HL-60 (cell line): ENCODE data around the gene SLC16A12.
"Not testable (repeated sequence)": the region's sequence is repeated elsewhere in the genome, so short reads cannot be mapped to it uniquely, and the experiment has no call there.

Experiments
- DNase-seq, 2 experiments: peaks; one replicate each; pipeline ENCODE4 v3.0.0-alpha.2; 2010 to 2020; ENCODE audit warnings: low read depth in 1 of 2, low spot score in 1 of 2
- H3K27ac ChIP-seq: fragments of 250-450 bp; sonication (Bioruptor Pico); replicated peaks from 2 replicates; pipeline ENCODE4 v1.5.1; 2020; ENCODE audit warnings: mild to moderate bottlenecking, moderate library complexity
- H3K27me3 ChIP-seq: fragments of 250-450 bp; sonication (Bioruptor Pico); 2 replicates; pipeline ENCODE4 v1.5.1; 2021; ENCODE audit warnings: mild to moderate bottlenecking, moderate library complexity; ENCODE audit not compliant: insufficient read depth, poor library complexity, severe bottlenecking
- H3K4me3 ChIP-seq: replicated peaks from 2 replicates; pipeline ENCODE4 v1.5.1; 2011; ENCODE audit warnings: mild to moderate bottlenecking, control low read depth, low read length; ENCODE audit not compliant: insufficient read depth
- GABPA ChIP-seq: IDR thresholded peaks from 2 replicates; pipeline ENCODE4 v1.6.1; 2012; ENCODE audit warnings: low read depth
- POLR2AphosphoS5 ChIP-seq: IDR thresholded peaks from 2 replicates; pipeline ENCODE4 v1.6.1; 2012; ENCODE audit warnings: low read depth
- SPI1 ChIP-seq: IDR thresholded peaks from 2 replicates; pipeline ENCODE4 v1.6.1; 2012; ENCODE audit warnings: low read depth, mild to moderate bottlenecking, borderline replicate concordance
- TF ChIP-seq, protein P1 (sequence below): IDR thresholded peaks from 2 replicates; pipeline ENCODE4 v1.6.1; 2012; ENCODE audit warnings: low read depth; ENCODE audit not compliant: insufficient replicate concordance
- TF ChIP-seq, protein P2 (sequence below): IDR thresholded peaks from one replicate; pipeline ENCODE4 v1.5.1; 2011; ENCODE audit warnings: low read length, control low read depth, inconsistent platforms; ENCODE audit not compliant: insufficient read depth

Gene SLC16A12

DNA sequence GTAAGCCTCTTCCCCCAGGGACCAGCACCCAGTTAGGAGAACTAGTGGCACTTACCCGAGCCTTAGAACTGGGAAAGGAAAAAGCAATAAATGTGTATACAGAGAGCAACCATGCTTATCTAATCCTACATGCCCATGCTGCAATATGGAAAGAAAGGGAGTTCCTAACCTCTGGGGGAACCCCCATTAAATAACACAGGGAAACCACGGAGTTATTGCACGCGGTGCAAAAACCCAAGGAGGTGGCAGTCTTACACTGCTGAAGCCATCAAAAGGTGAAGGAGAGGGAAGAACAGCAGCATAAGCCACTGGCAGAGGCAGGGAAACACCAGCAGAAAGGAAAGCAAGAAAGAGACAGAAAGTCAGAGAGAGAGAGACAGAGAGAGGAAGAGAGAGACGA is 124.8 kb downstream of the SLC16A12 start:
- DNase-seq, result not testable (repeated sequence)

DNA sequence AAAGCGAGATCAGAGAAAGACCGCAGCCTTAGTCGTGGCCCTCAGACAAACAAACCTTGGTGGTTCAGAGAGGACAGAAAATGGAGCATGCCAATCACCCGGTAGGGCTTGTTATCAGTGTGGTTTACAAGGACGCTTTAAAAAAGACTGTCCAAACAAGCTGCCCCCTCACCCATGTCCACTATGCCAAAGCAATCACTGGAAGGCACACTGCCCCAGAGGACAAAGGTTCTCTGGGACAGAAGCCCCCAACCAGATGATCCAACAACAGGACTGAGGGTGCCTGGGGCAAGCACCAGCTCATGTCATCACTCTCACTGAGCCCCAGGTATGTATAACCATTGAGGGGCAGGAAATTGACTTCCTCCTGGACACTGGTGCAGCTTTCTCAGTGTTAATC is 126.1 kb downstream of the SLC16A12 start:
- H3K27ac ChIP-seq, H3K27me3 ChIP-seq, DNase-seq, H3K4me3 ChIP-seq: not testable (repeated sequence)

More for the DNA sequence above, 124.8 kb downstream of the SLC16A12 start:
- not testable (repeated sequence) for H3K27me3 ChIP-seq, H3K4me3 ChIP-seq, H3K27ac ChIP-seq

DNA sequence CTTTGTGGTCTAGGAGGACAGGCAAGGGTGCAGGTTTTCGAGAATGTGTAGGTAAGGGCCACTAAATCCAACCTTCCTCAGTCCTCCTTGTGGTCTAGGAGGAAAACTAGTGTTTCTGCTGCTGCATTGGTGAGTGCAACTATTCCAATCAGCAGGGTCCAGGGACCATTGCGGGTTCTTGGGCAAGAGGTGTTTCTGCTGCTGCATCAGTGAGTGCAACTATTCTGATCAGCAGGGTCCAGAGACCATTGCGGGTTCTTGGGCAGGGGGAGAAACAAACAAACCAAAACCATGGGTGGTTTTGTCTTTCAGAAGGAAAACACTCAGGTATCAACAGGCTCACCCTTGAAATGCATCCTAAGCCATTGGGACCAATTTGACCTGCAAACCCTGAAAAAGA is 127.6 kb downstream of the SLC16A12 start:
- H3K27me3 ChIP-seq, H3K27ac ChIP-seq, H3K4me3 ChIP-seq, DNase-seq: not testable (repeated sequence)

DNA sequence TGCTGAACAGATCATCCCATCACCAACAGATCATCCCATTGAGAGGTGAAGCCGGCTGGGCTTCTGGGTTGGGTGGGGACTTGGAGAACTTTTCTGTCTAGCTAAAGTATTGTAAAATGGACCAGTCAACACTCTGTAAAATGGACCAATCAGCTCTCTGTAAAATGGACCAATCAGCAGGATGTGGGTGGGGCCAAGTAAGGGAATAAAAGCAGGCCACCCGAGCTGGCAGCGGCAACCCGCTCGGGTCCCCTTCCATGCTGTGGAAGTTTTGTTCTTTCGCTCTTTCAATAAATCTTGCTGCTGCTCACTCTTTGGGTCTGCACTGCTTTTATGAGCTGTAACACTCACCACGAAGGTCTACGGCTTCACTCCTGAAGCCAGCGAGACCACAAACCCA is 129.2 kb downstream of the SLC16A12 start:
- DNase-seq, result not testable (repeated sequence)

DNA sequence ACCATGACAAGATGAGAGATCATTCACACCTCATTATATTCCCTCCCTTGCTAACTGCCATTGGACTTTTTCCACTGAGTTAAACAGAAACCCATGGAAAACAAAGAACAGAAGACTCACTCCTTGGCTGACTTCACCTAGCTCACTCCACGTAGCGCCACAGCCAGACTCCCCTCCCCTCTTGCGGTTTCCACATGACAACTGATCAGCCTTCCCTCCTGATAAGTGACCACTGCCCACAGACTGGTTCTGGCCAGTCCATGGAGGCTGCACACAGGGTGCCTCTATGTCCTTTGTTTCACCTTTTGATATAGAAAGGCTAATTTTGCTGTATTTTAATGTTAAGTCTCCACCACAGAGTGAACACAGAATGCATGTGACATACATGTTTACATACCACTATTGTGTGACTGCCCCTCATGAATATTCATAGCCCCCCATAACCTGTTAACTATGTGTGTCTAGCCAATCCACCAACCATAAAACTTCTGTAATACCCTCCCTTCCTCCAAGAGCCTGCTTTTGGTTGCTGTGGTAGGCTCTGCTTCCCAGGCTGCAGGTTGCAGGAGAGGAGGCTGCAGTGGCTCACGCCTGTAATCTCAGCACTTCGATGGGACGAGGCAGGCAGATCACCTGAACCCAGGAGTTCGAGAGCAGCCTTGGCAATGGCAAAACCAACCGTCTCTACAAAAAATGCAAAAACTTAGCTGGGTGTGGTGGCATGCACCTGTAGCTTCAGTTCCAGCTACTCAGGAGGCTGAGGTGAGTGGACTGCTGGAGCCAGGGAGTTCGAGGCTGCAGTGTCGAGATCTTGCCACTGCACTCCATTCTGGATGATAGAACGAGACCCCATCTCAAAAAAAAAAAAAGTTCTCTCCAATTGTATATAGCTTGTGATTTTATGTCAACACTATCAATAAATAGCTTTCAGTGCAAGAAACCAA is 131.0 kb downstream of the SLC16A12 start:
- H3K27ac ChIP-seq, result no peak overlapping the region
- H3K27me3 ChIP-seq, result no peaks in the 10 kb centered on the region
- no peak for DNase-seq
- no peak overlapping the region for H3K4me3 ChIP-seq
- TF ChIP-seq, protein P1, sequence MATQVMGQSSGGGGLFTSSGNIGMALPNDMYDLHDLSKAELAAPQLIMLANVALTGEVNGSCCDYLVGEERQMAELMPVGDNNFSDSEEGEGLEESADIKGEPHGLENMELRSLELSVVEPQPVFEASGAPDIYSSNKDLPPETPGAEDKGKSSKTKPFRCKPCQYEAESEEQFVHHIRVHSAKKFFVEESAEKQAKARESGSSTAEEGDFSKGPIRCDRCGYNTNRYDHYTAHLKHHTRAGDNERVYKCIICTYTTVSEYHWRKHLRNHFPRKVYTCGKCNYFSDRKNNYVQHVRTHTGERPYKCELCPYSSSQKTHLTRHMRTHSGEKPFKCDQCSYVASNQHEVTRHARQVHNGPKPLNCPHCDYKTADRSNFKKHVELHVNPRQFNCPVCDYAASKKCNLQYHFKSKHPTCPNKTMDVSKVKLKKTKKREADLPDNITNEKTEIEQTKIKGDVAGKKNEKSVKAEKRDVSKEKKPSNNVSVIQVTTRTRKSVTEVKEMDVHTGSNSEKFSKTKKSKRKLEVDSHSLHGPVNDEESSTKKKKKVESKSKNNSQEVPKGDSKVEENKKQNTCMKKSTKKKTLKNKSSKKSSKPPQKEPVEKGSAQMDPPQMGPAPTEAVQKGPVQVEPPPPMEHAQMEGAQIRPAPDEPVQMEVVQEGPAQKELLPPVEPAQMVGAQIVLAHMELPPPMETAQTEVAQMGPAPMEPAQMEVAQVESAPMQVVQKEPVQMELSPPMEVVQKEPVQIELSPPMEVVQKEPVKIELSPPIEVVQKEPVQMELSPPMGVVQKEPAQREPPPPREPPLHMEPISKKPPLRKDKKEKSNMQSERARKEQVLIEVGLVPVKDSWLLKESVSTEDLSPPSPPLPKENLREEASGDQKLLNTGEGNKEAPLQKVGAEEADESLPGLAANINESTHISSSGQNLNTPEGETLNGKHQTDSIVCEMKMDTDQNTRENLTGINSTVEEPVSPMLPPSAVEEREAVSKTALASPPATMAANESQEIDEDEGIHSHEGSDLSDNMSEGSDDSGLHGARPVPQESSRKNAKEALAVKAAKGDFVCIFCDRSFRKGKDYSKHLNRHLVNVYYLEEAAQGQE, result no peak
- TF ChIP-seq GABPA (no peak), SPI1 (no peak)

More for the DNA sequence above, 129.2 kb downstream of the SLC16A12 start:
- H3K4me3 ChIP-seq, H3K27ac ChIP-seq, H3K27me3 ChIP-seq: not testable (repeated sequence)

DNA sequence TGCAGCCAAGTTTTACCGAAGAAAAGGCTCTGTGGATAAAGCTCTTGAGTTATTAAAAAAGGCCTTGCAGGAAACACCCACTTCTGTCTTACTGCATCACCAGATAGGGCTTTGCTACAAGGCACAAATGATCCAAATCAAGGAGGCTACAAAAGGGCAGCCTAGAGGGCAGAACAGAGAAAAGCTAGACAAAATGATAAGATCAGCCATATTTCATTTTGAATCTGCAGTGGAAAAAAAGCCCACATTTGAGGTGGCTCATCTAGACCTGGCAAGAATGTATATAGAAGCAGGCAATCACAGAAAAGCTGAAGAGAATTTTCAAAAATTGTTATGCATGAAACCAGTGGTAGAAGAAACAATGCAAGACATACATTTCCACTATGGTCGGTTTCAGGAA is 132.4 kb downstream of the SLC16A12 start:
- no peak overlapping the region for H3K27ac ChIP-seq
- no peak overlapping the region for H3K4me3 ChIP-seq
- no peaks in the 10 kb centered on the region for H3K27me3 ChIP-seq
- no peak for DNase-seq
- TF ChIP-seq SPI1 (no peak), POLR2AphosphoS5 (no peak), GABPA (no peak)
- TF ChIP-seq, protein P2, sequence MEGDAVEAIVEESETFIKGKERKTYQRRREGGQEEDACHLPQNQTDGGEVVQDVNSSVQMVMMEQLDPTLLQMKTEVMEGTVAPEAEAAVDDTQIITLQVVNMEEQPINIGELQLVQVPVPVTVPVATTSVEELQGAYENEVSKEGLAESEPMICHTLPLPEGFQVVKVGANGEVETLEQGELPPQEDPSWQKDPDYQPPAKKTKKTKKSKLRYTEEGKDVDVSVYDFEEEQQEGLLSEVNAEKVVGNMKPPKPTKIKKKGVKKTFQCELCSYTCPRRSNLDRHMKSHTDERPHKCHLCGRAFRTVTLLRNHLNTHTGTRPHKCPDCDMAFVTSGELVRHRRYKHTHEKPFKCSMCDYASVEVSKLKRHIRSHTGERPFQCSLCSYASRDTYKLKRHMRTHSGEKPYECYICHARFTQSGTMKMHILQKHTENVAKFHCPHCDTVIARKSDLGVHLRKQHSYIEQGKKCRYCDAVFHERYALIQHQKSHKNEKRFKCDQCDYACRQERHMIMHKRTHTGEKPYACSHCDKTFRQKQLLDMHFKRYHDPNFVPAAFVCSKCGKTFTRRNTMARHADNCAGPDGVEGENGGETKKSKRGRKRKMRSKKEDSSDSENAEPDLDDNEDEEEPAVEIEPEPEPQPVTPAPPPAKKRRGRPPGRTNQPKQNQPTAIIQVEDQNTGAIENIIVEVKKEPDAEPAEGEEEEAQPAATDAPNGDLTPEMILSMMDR, result no peak
- TF ChIP-seq, protein P1, result no peak
